ENCODE data around the gene MYO1E. TPM values are rescaled to one million over a fixed set of nuclear protein-coding genes. Genes with fewer than 3 reads are reported as not detected.

The MYO1E gene
- total RNA-seq, 1 donor from 2014 or later: 84.6 TPM

DNA sequence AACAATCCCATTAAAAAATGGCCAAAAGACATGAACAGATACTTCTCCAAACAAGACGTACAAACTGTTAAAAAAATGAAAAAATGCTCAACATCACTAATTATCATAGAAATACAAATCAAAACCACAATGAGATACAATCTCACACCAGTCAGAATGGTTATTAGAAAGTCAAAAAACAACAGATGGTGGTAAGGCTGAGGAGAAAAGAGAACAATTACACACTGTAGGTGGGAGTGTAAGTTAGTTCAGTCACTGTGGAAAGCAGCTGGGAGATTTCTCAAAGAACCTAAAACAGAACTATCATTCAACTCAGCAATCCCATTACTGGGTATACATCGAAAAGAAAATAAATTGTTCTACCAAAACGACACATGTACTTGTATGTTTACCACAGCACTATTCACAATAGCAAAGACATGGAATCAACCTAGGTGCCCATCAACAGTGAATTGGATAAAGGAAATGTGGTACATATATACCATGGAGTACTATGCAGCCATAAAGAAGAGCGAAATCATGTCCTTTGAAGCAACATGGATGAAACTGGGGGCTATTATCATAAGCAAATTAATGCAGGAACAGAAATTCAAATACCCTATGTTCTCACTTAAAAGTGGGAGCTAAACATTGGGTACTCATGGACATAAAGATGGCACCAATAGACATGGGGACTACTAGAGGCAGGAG lies 51.5 kb downstream of the MYO1E start:
- Mint-ChIP-seq H3K27me3 (ENCODE audit: unreplicated experiment) (no peaks in the 10 kb centered on the region), H3K4me3 (ENCODE audit: unreplicated experiment) (no peak overlapping the region), H3K27ac (ENCODE audit: unreplicated experiment) (no peak overlapping the region), H3K9me3 (ENCODE audit: unreplicated experiment) (peaks cover 13% of the 10 kb centered on the region), H3K36me3 (ENCODE audit: unreplicated experiment) (peaks cover 6% of the 10 kb centered on the region), H3K4me1 (ENCODE audit: unreplicated experiment) (peaks cover 3% of the 10 kb centered on the region)
- no peak for DNase-seq (ENCODE audit: extremely low spot score, unreplicated experiment)
- TF ChIP-seq, protein P1, sequence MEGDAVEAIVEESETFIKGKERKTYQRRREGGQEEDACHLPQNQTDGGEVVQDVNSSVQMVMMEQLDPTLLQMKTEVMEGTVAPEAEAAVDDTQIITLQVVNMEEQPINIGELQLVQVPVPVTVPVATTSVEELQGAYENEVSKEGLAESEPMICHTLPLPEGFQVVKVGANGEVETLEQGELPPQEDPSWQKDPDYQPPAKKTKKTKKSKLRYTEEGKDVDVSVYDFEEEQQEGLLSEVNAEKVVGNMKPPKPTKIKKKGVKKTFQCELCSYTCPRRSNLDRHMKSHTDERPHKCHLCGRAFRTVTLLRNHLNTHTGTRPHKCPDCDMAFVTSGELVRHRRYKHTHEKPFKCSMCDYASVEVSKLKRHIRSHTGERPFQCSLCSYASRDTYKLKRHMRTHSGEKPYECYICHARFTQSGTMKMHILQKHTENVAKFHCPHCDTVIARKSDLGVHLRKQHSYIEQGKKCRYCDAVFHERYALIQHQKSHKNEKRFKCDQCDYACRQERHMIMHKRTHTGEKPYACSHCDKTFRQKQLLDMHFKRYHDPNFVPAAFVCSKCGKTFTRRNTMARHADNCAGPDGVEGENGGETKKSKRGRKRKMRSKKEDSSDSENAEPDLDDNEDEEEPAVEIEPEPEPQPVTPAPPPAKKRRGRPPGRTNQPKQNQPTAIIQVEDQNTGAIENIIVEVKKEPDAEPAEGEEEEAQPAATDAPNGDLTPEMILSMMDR (IDR thresholded peaks at IDR 0.05): no peak

DNA sequence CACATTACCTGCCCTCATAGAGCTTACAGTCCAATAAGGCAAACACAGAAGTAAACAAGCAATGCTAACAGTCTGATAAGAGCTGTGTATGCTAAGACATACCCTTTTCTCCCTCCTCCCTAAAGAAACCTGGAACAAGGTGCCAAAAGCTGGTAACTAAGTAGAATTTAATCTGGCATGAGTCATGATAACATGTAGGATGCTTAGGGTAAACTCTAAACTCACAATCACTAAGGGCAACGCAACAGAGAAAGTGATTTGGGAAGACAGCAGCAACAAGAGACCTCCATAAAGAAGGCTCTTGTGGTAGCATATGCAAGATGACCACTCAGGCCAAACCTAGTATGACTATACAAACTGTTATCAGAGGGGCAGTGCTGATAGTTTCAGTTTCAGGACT lies 55.5 kb downstream of the MYO1E start:
- Mint-ChIP-seq H3K9me3 (ENCODE audit: unreplicated experiment) (peaks cover 13% of the 10 kb centered on the region), H3K36me3 (ENCODE audit: unreplicated experiment) (peaks cover 6% of the 10 kb centered on the region), H3K27me3 (ENCODE audit: unreplicated experiment) (no peaks in the 10 kb centered on the region), H3K27ac (ENCODE audit: unreplicated experiment) (no peak overlapping the region), H3K4me1 (ENCODE audit: unreplicated experiment) (peaks cover 23% of the 10 kb centered on the region), H3K4me3 (ENCODE audit: unreplicated experiment) (no peak overlapping the region)
- no peak for DNase-seq (ENCODE audit: extremely low spot score, unreplicated experiment)
- TF ChIP-seq, protein P1 (IDR thresholded peaks at IDR 0.05): no peak

DNA sequence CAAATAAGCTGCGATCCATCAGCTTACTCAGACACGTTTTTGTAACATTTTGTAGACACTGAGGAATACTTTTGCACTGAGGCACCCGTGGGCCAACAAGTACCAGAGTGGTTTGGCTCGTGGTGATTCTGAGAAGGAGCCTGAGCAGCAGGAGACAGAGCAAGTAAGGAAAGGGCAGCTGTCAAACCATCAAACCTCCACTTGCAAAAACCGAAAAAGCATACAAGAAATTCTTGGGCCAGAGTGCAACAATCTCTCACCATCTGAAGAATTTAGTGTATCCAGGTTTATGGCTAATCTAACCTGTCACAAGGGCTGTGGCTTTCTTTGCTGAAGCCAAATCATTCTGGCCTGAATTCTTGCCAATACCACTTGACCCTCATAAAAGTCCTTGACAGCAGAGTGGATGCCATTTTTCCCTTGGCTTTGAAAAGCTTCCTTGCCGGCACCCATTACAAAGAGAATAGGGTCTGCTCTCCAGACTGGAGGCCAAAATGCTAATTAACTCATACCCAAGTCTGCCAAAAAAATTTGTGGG lies 56.7 kb downstream of the MYO1E start:
- Mint-ChIP-seq H3K27ac (ENCODE audit: unreplicated experiment) (peak overlapping the region; percentile 47), H3K4me1 (ENCODE audit: unreplicated experiment) (peaks cover 23% of the 10 kb centered on the region), H3K27me3 (ENCODE audit: unreplicated experiment) (no peaks in the 10 kb centered on the region), H3K4me3 (ENCODE audit: unreplicated experiment) (no peak overlapping the region), H3K36me3 (ENCODE audit: unreplicated experiment) (peaks cover 6% of the 10 kb centered on the region), H3K9me3 (ENCODE audit: unreplicated experiment) (peaks cover 13% of the 10 kb centered on the region)
- DNase-seq (ENCODE audit: extremely low spot score, unreplicated experiment): peak; percentile 6
- TF ChIP-seq, protein P1 (IDR thresholded peaks at IDR 0.05): no peak

DNA sequence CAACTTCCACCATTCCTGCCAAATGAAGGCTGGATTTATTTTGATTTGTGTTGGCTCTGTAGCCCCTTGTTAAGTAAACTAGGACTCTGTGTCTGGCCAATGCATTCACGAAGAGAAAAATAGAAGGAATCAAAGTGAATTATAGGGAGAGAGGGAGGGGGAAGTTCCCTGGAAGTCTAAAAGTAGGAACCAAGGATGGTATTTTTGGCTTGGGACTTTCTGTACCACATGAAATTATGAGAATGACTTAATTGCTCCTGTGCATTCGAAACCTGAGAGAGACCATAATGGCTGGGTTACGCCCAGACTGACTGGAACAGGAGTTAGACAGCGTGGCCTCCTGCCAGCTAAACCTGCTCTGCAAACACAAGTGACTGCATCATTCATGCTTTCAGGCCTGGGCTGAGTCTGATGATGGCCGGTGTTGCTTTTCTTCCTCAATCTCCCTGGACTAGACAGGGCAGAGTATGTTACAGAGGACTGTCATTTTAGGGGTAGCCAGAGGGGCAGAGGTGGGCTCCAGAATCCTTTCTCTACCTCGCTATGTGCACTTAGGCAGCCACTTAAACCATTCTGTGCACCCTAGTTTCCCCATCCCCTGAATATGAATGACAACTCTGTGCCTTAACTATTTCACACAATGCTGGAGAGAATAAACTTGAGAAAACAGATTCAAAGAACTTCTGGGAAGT lies 58.9 kb downstream of the MYO1E start:
- Mint-ChIP-seq H3K9me3 (ENCODE audit: unreplicated experiment) (no peaks in the 10 kb centered on the region), H3K4me3 (ENCODE audit: unreplicated experiment) (no peak overlapping the region), H3K27me3 (ENCODE audit: unreplicated experiment) (no peaks in the 10 kb centered on the region), H3K4me1 (ENCODE audit: unreplicated experiment) (peaks cover 23% of the 10 kb centered on the region), H3K36me3 (ENCODE audit: unreplicated experiment) (no peaks in the 10 kb centered on the region), H3K27ac (ENCODE audit: unreplicated experiment) (no peak overlapping the region)
- TF ChIP-seq, protein P1 (IDR thresholded peaks at IDR 0.05): no peak
- DNase-seq (ENCODE audit: extremely low spot score, unreplicated experiment): no peak

DNA sequence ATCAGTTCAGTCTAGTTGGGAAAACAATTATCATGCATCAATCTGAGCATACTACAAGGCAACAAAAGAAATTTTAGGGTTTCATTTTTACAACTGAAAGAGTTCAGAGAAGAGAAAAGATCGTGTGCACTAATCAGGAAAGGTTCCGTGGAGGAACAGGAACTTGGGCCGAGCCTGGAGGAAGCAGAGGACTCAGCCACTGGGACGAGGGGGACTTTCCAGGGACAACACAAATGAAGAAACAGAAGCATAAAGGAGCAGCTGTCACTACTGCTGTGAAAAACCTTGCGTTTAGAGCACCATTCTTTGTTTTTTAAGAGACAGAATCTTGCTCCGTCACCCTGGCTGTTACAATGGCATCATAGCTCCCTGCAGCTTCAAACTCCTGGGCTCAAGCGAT lies 60.5 kb downstream of the MYO1E start:
- Mint-ChIP-seq H3K27ac (ENCODE audit: unreplicated experiment) (no peak overlapping the region), H3K4me3 (ENCODE audit: unreplicated experiment) (no peak overlapping the region), H3K27me3 (ENCODE audit: unreplicated experiment) (no peaks in the 10 kb centered on the region), H3K4me1 (ENCODE audit: unreplicated experiment) (peaks cover 23% of the 10 kb centered on the region), H3K36me3 (ENCODE audit: unreplicated experiment) (no peaks in the 10 kb centered on the region), H3K9me3 (ENCODE audit: unreplicated experiment) (no peaks in the 10 kb centered on the region)
- TF ChIP-seq, protein P1 (IDR thresholded peaks at IDR 0.05): no peak
- no peak for DNase-seq (ENCODE audit: extremely low spot score, unreplicated experiment)
